ENCODE measurements around the gene PANK2.

The PANK2 gene

GRCh38 chr20:3923818-3924217 is 34.6 kb downstream of the PANK2 start:
- H3K27ac ChIP-seq (ENCODE audit: low read length): no peak overlapping the region
- no peak overlapping the region for H3K9ac ChIP-seq (ENCODE audit: low read depth, low read length)
- H3K27me3 ChIP-seq (ENCODE audit: insufficient read depth, low read length): no peaks in the 10 kb centered on the region
- no peak overlapping the region for H3K4me3 ChIP-seq (ENCODE audit: low read length)
- no peaks in the 10 kb centered on the region for H3K9me3 ChIP-seq (ENCODE audit: insufficient read depth, low read depth, low read length)
- H3K36me3 ChIP-seq (ENCODE audit: insufficient read depth, low read depth, low read length): peaks cover 63% of the 10 kb centered on the region
- H3K4me1 ChIP-seq (ENCODE audit: insufficient read depth, low read length): peaks cover 6% of the 10 kb centered on the region

GRCh38 chr20:3924304-3925112 is 35.3 kb downstream of the PANK2 start:
- Histone ChIP-seq H3K27ac (ENCODE audit: low read length) (no peak overlapping the region), H3K9me3 (ENCODE audit: insufficient read depth, low read depth, low read length) (no peaks in the 10 kb centered on the region), H3K27me3 (ENCODE audit: insufficient read depth, low read length) (no peaks in the 10 kb centered on the region), H3K36me3 (ENCODE audit: insufficient read depth, low read depth, low read length) (peaks cover 56% of the 10 kb centered on the region), H3K9ac (ENCODE audit: low read depth, low read length) (no peak overlapping the region), H3K4me3 (ENCODE audit: low read length) (no peak overlapping the region), H3K4me1 (ENCODE audit: insufficient read depth, low read length) (peaks cover 6% of the 10 kb centered on the region)

- Histone ChIP-seq H3K9ac (ENCODE audit: low read depth, low read length) (no peak overlapping the region), H3K27ac (ENCODE audit: low read length) (no peak overlapping the region), H3K4me3 (ENCODE audit: low read length) (no peak overlapping the region), H3K9me3 (ENCODE audit: insufficient read depth, low read depth, low read length) (no peaks in the 10 kb centered on the region), H3K36me3 (ENCODE audit: insufficient read depth, low read depth, low read length) (peaks cover 49% of the 10 kb centered on the region), H3K27me3 (ENCODE audit: insufficient read depth, low read length) (no peaks in the 10 kb centered on the region), H3K4me1 (ENCODE audit: insufficient read depth, low read length) (peaks cover 6% of the 10 kb centered on the region)
These were observed 36.0 kb downstream of the PANK2 start for GRCh38 chr20:3925113-3925695.

GRCh38 chr20:3925899-3926638 is 36.9 kb downstream of the PANK2 start:
- Histone ChIP-seq H3K36me3 (ENCODE audit: insufficient read depth, low read depth, low read length) (peaks cover 41% of the 10 kb centered on the region), H3K27me3 (ENCODE audit: insufficient read depth, low read length) (no peaks in the 10 kb centered on the region), H3K9me3 (ENCODE audit: insufficient read depth, low read depth, low read length) (no peaks in the 10 kb centered on the region), H3K9ac (ENCODE audit: low read depth, low read length) (no peak overlapping the region), H3K4me1 (ENCODE audit: insufficient read depth, low read length) (peaks cover 6% of the 10 kb centered on the region), H3K4me3 (ENCODE audit: low read length) (no peak overlapping the region), H3K27ac (ENCODE audit: low read length) (no peak overlapping the region)

GRCh38 chr20:3927486-3928291 is 38.5 kb downstream of the PANK2 start:
- Histone ChIP-seq H3K27ac (ENCODE audit: low read length) (no peak overlapping the region), H3K9me3 (ENCODE audit: insufficient read depth, low read depth, low read length) (no peaks in the 10 kb centered on the region), H3K4me1 (ENCODE audit: insufficient read depth, low read length) (peaks cover 6% of the 10 kb centered on the region), H3K9ac (ENCODE audit: low read depth, low read length) (no peak overlapping the region), H3K27me3 (ENCODE audit: insufficient read depth, low read length) (no peaks in the 10 kb centered on the region), H3K36me3 (ENCODE audit: insufficient read depth, low read depth, low read length) (peaks cover 25% of the 10 kb centered on the region), H3K4me3 (ENCODE audit: low read length) (no peak overlapping the region)

- peaks cover 6% of the 10 kb centered on the region; the same call in 1 of the 2 replicates for H3K4me1 ChIP-seq (ENCODE audit: insufficient read depth, low read length)
- no peaks in the 10 kb centered on the region for H3K27me3 ChIP-seq (ENCODE audit: insufficient read depth, low read length)
- no peak overlapping the region for H3K27ac ChIP-seq (ENCODE audit: low read length)
- H3K36me3 ChIP-seq (ENCODE audit: insufficient read depth, low read depth, low read length): peaks cover 10% of the 10 kb centered on the region
- H3K9ac ChIP-seq (ENCODE audit: low read depth, low read length): no peak overlapping the region
- no peaks in the 10 kb centered on the region for H3K9me3 ChIP-seq (ENCODE audit: insufficient read depth, low read depth, low read length)
- H3K4me3 ChIP-seq (ENCODE audit: low read length): no peak overlapping the region
These were observed 40.5 kb downstream of the PANK2 start for GRCh38 chr20:3929713-3930060.

GRCh38 chr20:3930265-3931206 is 41.3 kb downstream of the PANK2 start:
- H3K27me3 ChIP-seq (ENCODE audit: insufficient read depth, low read length): no peaks in the 10 kb centered on the region
- no peak overlapping the region for H3K4me3 ChIP-seq (ENCODE audit: low read length)
- H3K9me3 ChIP-seq (ENCODE audit: insufficient read depth, low read depth, low read length): no peaks in the 10 kb centered on the region
- no peak overlapping the region for H3K9ac ChIP-seq (ENCODE audit: low read depth, low read length)
- H3K27ac ChIP-seq (ENCODE audit: low read length): no peak overlapping the region
- H3K36me3 ChIP-seq (ENCODE audit: insufficient read depth, low read depth, low read length): peaks cover 5% of the 10 kb centered on the region
- peaks cover 6% of the 10 kb centered on the region; the same call in 1 of the 2 replicates for H3K4me1 ChIP-seq (ENCODE audit: insufficient read depth, low read length)

GRCh38 chr20:3931664-3932063 is 42.5 kb downstream of the PANK2 start:
- H3K36me3 ChIP-seq (ENCODE audit: insufficient read depth, low read depth, low read length): peaks cover 5% of the 10 kb centered on the region
- H3K27me3 ChIP-seq (ENCODE audit: insufficient read depth, low read length): no peaks in the 10 kb centered on the region
- no peak overlapping the region for H3K4me3 ChIP-seq (ENCODE audit: low read length)
- no peaks in the 10 kb centered on the region for H3K9me3 ChIP-seq (ENCODE audit: insufficient read depth, low read depth, low read length)
- H3K9ac ChIP-seq (ENCODE audit: low read depth, low read length): no peak overlapping the region; the same call in 1 of the 2 replicates
- peaks cover 6% of the 10 kb centered on the region; the same call in 1 of the 2 replicates for H3K4me1 ChIP-seq (ENCODE audit: insufficient read depth, low read length)
- no peak overlapping the region for H3K27ac ChIP-seq (ENCODE audit: low read length)

GRCh38 chr20:3932277-3932676 is 43.1 kb downstream of the PANK2 start:
- Histone ChIP-seq H3K4me3 (ENCODE audit: low read length) (no peak overlapping the region), H3K27me3 (ENCODE audit: insufficient read depth, low read length) (no peaks in the 10 kb centered on the region), H3K27ac (ENCODE audit: low read length) (no peak overlapping the region), H3K36me3 (ENCODE audit: insufficient read depth, low read depth, low read length) (peaks cover 5% of the 10 kb centered on the region), H3K4me1 (ENCODE audit: insufficient read depth, low read length) (peaks cover 3% of the 10 kb centered on the region; the same call in 1 of the 2 replicates), H3K9me3 (ENCODE audit: insufficient read depth, low read depth, low read length) (no peaks in the 10 kb centered on the region), H3K9ac (ENCODE audit: low read depth, low read length) (no peak overlapping the region)

- Histone ChIP-seq H3K27ac (ENCODE audit: low read length) (no peak overlapping the region), H3K27me3 (ENCODE audit: insufficient read depth, low read length) (no peaks in the 10 kb centered on the region), H3K9me3 (ENCODE audit: insufficient read depth, low read depth, low read length) (no peaks in the 10 kb centered on the region), H3K9ac (ENCODE audit: low read depth, low read length) (no peak overlapping the region), H3K4me1 (ENCODE audit: insufficient read depth, low read length) (peaks cover 3% of the 10 kb centered on the region; the same call in 1 of the 2 replicates), H3K4me3 (ENCODE audit: low read length) (no peak overlapping the region), H3K36me3 (ENCODE audit: insufficient read depth, low read depth, low read length) (peaks cover 5% of the 10 kb centered on the region)
These were observed 43.5 kb downstream of the PANK2 start for GRCh38 chr20:3932681-3933080.
